GM12892 (cell line): Measurements from ENCODE around the gene STRA8.

Experiments
- DNase-seq: peaks from one replicate; pipeline ENCODE4 v3.0.0; 2011; ENCODE audit not compliant: insufficient read length
- FAIRE-seq: peaks from 2 replicates; lab custom pipeline; 2011; peaks lifted over from hg19 to GRCh38; lab: Jason Lieb, UNC
- POLR2A ChIP-seq: IDR thresholded peaks from 2 replicates; pipeline ENCODE4 v1.6.1; 2011; ENCODE audit warnings: low read depth, low read length, control low read depth
- POLR2AphosphoS5 ChIP-seq: IDR thresholded peaks from 2 replicates; pipeline ENCODE4 v1.6.1; 2011; ENCODE audit warnings: low read depth, low read length, control low read depth
- TAF1 ChIP-seq: IDR thresholded peaks from 2 replicates; pipeline ENCODE4 v1.6.1; 2011; ENCODE audit warnings: low read depth, mild to moderate bottlenecking, control low read depth, low read length, borderline replicate concordance

The STRA8 gene

GRCh38 chr7:135260930-135261721 lies 27.5 kb downstream of the STRA8 start:
- FAIRE-seq (no peak), DNase-seq (no peak)
- no peak for TF ChIP-seq TAF1
- TF ChIP-seq POLR2A, result no peak
- no peak for TF ChIP-seq POLR2AphosphoS5

GRCh38 chr7:135262623-135263320 lies 29.1 kb downstream of the STRA8 start:
- DNase-seq, result no peak
- no peak for FAIRE-seq
- TF ChIP-seq TAF1 (no peak), POLR2A (no peak), POLR2AphosphoS5 (no peak)

- TF ChIP-seq POLR2A (no peak), POLR2AphosphoS5 (no peak), TAF1 (no peak)
- no peak for FAIRE-seq
- no peak for DNase-seq
These were observed 29.8 kb downstream of the STRA8 start for GRCh38 chr7:135263321-135263970.

DNA sequence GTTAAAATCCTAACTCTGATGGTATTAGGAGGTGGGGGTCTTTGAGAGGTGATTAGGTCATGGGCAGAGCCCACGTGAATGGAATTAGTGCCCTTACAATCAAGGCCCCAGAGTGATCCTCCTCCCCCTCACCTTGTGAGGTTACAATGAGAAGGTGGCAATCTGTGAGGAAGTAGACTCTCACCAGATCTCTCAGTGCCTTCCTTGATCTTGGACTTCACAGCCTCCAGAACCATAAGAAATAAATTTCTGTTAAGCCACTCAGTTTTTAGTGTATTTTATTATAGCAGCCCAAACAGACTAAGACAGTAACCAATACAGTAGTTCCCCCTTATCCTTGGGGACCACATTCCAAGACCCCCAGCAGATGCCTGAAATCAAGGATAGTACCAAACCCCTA lies 32.0 kb downstream of the STRA8 start:
- no peak for DNase-seq
- TF ChIP-seq POLR2A (no peak), POLR2AphosphoS5 (no peak), TAF1 (no peak)
- no peak for FAIRE-seq

- no peak for TF ChIP-seq TAF1
- TF ChIP-seq POLR2AphosphoS5, result no peak
- no peak for TF ChIP-seq POLR2A
- DNase-seq (no peak), FAIRE-seq (no peak)
These were observed 36.3 kb downstream of the STRA8 start for GRCh38 chr7:135269921-135270320.

DNA sequence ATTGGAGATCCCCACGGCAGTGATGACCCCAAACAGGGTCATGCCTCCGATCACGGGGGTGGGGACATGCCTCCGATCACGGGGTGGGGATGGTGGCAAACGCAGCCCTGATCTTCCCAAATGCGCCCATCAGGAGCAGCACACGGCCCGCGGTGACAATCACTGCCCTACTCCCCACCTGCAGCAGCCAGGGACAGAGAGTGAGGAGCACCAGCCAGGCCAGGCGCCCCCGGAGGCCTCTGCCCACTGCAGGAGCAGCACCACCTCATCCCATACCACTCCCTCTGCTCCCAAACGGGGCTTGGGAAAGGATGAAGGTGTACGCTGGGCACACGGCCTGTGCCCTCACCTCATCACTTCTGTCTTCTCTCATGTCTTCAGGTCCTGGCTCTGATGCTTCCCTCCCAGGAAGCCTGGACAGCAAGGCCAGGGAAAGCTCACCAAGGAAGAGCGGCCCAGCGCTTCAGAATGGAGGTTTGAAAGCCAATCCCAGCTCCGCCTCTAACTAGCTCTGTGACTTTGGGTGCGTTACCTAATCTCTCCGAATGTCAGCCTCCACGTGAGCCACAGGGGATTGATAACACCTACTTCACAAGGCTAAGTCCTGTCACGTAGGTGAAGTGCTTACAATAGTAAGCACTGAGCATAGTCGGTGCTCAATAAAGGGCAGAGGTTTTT lies 37.1 kb downstream of the STRA8 start:
- DNase-seq (no peak), FAIRE-seq (no peak)
- TF ChIP-seq POLR2A (no peak), TAF1 (no peak), POLR2AphosphoS5 (no peak)

DNA sequence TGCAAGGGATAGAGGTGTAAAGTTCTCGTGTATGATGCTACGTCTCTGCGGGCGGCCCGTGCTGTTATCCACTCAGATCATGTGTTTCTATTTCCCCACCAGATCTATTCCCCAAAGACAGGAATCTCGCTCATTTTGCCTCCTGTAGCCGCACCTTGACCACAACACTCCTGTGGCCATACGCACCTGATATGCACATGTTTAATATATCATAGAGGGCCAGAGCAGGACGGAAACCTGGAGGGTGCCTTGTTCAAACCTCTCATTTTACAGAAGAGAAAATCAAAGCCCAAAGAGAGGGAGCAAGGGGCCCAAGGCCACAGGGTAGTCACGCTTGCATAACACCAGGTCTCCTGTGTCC lies 37.6 kb downstream of the STRA8 start:
- TF ChIP-seq POLR2A (no peak), POLR2AphosphoS5 (no peak), TAF1 (no peak)
- no peak for DNase-seq
- FAIRE-seq, result no peak

- TF ChIP-seq TAF1 (no peak), POLR2A (no peak), POLR2AphosphoS5 (no peak)
- FAIRE-seq (no peak), DNase-seq (no peak)
These were observed 38.7 kb downstream of the STRA8 start for GRCh38 chr7:135272303-135272702.

GRCh38 chr7:135273581-135273980 lies 39.9 kb downstream of the STRA8 start:
- no peak for FAIRE-seq

GRCh38 chr7:135274495-135275268 lies 41.0 kb downstream of the STRA8 start:
- TF ChIP-seq POLR2A (no peak), TAF1 (no peak), POLR2AphosphoS5 (no peak)
- DNase-seq, result peak; percentile 50
- peak; percentile 93 for FAIRE-seq

More at GRCh38 chr7:135273581-135273980, 39.9 kb downstream of the STRA8 start:
- no peak for DNase-seq
- no peak for TF ChIP-seq POLR2AphosphoS5
- TF ChIP-seq POLR2A, result no peak
- TF ChIP-seq TAF1, result no peak
